ENCODE measurements around the gene ACSM2B.
"Not testable (repeated sequence)": the region's sequence is repeated elsewhere in the genome, so short reads cannot be mapped to it uniquely, and the experiment has no call there.

ACSM2B gene

DNA sequence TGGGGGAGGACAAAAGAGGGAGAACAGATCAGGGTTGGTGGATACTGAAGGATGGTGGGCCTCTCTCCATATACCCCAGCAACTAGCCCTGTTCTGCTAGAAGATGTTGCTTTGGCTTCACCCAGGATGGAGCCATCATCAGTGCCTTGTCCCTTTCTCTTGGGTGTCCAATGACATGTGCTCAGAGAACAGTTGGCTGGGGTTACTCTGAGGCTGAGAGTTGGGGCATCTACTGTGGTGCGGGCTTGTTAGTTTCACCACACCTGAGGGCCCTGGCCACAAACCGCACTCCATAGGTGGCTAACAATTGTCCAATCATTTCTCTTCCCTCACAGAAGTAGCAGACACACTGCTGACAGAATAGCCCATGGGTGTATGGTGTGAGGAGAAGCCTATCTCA is 18.9 kb upstream of the ACSM2B start:
- FAIRE-seq, result not testable (repeated sequence)

DNA sequence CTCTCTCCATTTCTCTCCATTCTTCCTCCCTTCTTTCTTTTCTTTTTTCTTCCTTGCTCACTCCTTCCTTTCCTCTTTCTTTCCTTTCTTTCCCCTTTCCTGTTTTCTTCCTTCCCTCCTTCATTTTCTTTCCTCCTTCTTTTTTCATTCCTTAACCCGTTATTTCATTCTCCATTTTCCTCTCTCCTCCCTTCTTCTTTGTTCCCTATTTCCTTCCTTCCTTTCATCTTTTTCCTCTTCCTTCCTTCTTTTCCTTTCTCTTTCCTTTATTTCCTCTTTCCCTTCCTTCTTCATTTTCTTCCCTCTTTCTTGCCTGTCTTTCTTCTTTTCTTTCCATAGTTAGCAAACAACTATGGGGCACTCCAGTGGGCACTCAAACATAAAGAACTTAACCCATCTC is 16.6 kb upstream of the ACSM2B start:
- FAIRE-seq, result not testable (repeated sequence)

DNA sequence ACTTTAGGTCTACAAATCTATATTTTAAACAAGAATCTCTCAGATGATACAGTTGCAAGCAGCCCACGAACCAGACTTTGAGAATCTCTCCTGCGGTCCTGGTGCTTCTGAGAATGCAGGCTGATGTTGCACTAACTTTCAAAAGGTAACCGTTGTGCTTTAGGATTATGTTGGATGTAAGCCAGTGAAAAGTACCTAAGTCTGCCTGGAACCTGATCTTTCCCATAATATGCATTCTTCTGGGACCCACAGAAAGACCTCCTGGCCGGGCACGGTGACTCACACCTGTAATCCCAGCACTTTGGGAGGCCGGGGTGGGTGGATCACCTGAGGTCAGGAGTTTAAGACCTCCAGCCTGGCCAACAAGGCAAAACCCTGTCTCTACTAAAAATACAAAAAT is 13.3 kb upstream of the ACSM2B start:
- not testable (repeated sequence) for FAIRE-seq

DNA sequence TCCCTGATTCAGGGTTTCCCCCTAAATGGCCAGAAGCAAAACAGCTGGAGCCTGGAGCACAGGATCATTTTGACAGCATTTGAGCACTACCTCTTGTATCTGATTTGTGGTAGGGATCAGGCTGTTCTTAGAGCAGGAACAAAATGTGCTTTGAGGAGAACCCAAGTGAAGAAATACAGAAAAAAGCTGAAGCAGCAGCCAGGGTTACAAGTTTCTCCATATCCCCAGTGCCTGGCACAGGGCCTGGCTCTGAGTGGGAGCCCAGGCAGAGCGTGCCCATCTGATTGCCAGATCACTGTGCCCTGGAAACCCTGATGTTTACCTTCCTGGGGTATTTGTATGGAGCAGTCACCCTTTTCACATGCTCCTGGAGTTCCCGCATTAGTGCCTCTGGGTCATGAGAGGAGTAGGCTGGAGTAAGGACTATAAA is 11.5 kb upstream of the ACSM2B start:
- not testable (repeated sequence) for FAIRE-seq

DNA sequence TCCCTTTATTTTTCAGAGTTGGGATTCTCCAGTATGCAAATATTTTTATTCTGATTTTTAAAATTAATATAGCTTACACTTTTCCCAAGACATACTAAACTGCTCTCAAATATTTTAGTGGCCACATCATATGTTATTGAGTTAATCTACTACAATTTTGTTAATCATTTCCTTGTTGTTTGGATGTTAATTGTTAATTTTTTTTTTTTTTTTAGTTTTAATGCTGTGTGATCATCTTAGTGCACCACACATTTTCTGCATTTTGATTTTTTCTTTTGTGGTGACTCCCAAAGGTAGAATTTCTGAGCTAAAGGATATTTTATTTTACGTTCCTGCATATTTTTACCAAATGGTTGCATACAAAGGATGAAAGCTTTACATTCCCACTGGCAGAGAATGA is 10.5 kb upstream of the ACSM2B start:
- not testable (repeated sequence) for FAIRE-seq

DNA sequence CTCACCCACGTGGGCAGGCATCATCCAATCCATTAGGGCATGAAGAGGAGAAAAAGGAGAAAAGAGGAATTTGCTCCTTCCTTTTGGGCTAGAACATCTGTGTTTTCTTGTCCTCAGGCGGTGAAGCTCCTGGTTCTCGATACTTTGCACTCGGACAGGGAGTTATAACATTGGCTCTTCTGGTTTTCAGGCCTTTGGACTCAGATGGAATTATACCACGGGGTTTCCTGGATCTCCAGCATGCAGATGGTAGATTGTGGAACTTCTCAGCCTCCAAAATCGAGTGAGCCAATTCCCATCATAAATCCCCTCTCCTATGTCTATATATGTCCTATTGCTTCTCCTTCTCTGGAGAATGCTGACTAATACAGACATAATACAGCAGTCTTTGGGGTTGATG is 9.9 kb upstream of the ACSM2B start:
- FAIRE-seq, result not testable (repeated sequence)

DNA sequence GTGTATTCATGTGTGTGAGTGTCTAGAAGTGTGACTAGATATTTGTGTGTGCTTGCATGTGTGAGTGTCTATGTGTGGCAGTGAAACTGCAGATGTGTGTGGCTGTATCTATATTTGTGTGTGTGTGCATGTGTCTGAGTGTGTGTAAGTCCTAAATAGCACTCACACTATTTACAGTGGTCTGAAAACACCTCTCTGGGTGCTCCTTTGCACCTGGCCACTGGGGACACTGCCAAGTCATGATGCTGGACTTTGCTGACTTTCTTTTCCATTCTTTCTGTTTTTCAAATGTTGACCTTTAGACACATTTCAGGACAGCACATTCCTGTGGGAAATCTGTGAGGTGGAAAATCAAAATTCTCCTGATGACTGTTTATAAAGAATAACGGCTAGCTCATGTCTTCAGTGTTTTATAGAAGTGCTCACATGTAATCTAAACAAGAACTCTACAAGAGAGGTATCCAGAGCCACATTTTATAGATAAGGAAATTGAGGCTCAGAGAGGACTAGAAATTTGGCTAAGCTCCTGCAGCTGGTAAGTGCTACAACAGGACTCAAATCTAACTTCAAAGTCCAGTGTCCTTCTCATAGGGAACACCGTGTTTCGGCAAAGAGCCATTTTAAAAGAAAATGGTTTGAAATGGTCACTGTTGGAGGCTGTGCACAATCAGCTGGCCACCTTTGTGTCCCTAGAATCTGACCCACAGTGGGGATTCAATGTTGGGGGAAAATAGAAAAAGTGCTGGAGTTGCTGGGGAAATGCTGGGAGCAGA is 4.5 kb upstream of the ACSM2B start:
- FAIRE-seq, result not testable (repeated sequence)

DNA sequence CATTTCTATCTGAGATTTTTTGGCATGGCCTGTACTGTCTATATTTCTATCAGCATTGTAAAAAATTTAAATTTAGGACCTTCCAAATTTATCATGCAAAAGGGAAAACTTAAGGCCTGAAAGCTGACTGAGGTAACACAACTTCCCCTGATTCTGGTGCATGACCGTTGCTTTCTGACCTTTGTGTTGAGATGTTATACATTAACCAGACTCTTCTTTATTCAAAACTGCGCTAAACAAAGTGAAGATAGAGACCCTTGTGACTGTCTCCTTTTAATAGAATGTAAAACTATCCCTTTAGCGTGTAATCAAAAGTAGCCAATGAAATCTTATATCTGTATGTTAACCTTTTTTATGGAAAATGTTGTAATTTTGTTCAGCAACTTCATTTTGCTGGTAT is 1.9 kb upstream of the ACSM2B start:
- FAIRE-seq, result not testable (repeated sequence)

DNA sequence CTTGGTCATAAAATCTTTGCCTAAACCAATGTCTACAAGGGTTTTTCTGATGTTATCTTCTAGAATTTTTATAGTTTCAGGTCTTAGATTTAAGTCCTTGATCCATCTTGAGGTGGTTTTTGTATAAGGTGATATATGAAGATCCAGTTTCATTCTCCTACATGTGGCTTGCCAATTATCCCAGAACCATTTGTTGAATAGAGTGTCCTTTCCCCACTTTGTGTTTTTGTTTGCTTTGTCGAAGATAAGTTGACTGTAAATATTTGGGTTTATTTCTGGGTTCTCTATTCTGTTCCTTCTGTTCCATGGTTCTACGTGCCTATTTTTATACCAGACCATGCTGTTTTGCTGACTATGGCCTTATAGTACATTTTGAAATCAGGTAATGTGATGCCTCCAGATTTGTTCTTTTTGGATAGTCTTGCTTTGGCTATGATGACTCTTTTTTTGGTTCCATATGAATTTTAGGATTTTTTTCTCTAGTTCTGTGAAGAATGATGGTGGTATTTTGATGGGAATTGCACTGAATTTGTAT is 7.0 kb downstream of the ACSM2B start:
- not testable (repeated sequence) for FAIRE-seq

DNA sequence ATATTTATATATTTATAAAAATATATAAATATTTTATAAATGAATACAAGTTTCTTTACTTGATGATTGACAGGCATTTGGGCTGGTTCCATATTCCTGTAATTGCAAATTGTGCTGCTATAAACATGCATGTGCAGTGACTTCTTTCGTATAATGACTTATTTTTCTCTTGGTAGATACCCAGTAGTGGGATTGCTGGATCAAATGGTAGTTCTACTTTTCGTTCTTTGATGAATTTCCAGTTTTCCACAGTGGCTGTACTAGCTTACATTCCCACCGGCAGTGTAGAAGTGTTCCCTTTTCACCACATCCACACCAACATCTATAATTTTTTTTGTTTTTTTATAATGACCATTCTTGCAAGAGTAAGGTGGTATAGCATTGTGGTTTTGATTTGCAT is 7.8 kb downstream of the ACSM2B start:
- FAIRE-seq, result no peak

DNA sequence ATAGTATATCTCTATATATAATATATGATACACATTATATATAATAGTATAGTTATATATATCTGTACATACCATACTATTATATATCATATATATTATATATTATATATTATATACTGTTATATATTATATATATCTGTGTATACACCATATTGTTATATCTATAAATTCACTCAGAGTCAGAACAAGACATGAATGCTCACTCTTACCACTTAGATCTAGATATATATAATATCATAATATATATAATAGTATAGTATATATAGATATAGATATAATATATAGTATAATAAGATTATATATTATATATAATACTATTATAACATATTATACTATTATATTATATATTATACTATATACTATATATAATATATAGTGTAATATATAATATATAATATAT is 9.3 kb downstream of the ACSM2B start:
- no peak for FAIRE-seq

DNA sequence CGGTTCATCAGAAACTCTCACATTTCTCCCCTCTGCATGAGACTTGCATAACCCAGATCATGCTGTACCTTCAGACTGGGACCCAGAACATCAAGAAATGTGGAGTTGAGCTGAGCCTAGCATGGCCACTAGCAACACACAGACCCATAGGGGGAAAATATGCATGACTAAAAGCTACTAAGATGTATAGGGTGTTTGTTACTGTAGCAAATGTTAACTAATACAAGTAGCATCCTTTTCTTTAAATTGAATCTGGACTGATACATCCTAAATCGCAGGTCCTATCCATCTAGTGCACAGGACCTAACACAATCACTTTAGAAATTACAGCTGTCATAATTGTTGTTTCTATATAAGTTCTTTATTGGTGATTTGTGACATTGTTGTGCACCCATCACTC is 10.8 kb downstream of the ACSM2B start:
- FAIRE-seq, result not testable (repeated sequence)

DNA sequence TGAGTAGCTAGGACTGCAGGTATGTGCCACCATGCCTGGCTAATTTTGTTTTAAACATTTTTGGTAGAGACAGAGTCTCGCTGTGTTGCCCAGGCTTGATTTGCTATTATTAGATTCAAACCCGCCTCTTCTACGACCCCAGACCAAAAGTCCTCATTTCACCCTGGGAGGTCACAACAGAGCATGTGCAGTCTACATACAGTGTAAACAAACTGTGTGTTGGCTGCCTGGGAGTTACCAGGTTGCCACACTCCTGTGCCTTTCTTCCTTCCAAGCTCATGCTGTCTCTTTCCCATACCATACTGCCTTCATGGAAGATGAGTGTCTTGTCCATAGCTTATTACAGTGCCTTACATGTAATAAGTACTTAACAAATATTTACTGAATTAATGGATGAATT is 11.9 kb downstream of the ACSM2B start:
- not testable (repeated sequence) for FAIRE-seq

DNA sequence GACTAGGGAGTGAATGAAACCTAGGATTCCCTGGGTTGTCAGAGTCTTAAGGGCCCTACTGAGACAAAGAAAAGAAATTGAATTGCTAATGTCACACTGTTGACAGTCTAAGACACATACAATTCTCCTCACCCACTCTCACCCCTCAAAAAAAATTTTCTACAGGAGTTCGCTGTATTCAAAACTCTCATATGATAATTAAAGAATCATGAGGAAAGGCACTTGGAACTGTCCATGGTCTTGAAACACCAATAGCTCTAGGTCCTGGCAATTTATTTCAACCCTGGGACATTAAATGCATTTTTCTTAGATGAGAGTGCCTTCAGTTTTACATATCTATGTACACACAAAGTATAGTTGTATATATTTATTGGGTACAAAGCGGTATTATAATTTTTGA is 20.5 kb downstream of the ACSM2B start:
- peak; percentile 17 for FAIRE-seq

DNA sequence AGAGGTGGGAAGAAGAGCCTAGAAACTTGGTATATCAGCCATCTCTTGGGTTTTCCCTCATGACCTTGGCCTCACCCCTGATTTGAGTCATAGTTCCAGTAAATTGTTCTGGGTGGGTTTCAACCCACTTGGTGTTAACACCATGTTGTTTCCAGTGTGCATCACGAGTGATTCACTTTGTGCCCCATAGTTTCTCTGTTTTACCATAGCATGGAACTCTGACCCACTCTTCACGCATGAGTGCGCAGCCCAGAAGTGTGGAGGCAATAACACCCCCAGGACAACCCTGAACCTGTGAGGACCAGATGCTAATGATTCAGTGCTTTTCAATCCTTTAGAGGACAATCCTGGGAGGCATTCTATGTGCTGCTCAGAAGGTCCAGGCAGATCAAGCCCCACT is 21.5 kb downstream of the ACSM2B start:
- FAIRE-seq, result not testable (repeated sequence)

DNA sequence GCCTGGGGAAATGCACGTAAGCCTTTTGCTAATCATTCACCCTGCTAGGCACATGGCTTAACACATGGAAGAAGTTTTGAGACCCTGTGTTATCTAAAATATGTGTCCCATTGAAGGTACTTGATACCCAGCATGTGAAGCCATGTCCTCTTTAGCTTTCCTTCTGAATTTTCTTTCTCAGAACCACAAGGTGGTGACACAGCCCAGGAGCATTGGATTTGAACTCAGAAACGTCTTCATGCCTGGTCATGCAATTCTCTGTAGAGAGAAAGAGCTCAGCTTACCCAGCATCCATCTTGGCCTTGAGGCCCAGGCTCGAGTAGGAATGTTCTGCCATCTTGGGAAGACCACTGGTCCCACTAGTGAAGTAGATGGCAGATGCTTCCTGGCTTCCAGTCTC is 22.7 kb downstream of the ACSM2B start:
- not testable (repeated sequence) for FAIRE-seq

DNA sequence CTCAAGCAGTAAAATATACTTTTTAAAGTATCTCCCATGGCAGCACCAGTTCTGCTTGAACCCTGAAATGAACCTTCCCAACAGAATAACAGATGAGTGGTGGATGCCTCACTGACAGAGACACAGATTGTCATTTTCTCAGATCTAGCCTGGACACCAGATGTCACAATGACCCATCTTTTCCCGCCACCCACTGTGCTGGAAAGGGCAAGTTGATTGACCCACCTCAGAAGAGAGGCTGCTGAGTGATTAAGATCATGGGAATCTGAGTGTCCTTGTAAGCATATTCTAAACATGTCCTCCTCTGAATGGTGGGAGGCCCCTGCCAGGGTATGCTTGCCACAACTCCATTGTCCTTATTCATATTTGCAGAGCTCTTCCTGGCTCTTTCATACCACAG is 29.2 kb downstream of the ACSM2B start:
- FAIRE-seq, result not testable (repeated sequence)

DNA sequence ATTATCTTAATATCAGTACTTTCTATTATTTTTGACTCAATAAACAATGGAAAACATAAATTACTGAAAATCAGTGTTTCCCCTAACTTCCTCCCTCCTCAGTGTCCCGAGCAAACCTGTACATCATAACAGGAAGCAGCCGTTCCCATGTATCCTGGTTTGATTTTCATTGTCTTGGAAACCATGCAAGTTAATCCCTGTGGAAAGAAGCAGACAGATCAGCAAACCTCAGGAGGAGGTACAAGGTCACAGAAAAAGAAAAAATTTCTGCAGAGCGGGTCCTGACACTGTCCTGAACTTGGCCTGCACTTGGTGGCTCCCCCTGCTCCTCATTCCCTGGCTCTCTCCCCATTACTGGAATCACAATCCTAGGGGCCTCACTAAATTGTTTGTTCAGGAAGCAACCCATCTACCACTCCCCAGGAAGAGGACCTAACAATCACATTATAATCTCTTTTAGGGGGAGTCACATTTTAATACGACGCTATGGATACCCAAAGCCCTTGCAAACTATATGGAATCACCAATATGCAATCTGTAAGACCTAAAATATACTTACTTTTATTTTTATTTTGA is 29.8 kb downstream of the ACSM2B start:
- FAIRE-seq, result not testable (repeated sequence)

DNA sequence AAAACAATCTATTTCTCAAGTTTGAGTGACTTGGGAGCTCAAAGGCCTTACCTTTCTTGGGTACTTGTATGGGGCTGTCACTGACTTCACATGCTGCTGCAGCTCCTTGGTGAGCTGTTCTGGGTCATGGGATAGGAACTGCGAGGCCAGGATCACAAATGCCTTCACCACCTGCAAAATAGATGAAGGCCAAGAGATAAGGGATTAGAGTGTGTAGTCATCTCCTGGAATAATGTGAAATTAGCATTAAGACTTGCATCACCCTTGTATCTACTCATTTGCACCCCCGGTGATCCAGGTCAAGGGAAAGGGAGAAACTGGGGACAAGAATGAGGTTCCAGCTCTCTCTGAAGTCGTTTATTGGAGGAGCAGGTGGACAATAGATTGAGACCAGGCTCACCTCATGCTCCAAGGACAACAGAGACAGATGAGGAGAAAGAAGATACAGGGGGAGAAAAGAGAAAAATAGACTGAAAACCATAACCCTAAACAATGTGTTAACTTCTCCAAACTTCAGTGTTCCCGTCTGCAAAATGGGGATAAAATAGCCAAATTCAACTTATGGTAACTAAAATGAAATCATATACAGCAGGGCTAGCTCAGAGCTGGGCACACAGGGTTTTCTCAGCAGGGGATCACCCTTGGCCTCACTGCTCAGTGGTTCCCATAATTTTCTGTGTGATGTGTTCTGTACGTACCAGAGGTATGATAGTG is 35.4 kb downstream of the ACSM2B start:
- FAIRE-seq, result not testable (repeated sequence)

DNA sequence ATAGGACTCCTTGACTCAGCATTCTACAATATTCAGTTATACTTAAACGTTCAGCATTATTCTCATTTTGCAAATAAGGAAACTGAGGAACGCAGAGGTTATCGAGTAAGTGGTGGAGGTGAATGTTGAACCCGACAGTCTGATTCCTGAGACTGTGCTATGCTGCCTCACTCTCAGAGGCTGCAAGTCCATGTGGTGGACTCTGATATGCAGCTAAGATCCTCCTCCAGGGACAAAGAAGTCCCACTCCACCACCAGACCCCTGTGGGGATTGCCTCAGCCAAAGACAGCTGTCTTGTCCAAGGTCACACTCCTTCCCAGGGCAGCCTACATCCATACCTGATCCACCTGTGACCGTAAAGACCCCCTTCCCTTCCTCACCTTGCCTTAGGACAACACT is 37.5 kb downstream of the ACSM2B start:
- no peak for FAIRE-seq

DNA sequence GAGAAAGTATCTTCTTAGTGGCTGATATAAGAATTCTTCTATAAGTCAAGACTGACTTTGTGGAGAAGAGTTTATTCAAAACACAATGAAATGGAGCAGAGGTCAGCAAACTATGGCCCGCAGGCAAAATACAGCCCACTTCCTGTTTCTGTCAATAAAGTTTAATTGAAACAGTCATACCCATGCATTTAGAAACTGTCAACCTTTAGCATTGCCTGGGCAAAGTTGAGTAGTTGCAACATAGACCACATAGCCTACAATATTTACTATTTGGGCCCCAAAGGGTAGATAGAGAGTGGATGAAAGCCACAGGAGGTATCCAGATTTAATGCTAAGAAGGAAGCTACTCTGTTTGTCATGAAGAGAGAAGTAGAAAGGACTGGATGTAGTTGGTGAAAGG is 38.0 kb downstream of the ACSM2B start:
- FAIRE-seq, result no peak

DNA sequence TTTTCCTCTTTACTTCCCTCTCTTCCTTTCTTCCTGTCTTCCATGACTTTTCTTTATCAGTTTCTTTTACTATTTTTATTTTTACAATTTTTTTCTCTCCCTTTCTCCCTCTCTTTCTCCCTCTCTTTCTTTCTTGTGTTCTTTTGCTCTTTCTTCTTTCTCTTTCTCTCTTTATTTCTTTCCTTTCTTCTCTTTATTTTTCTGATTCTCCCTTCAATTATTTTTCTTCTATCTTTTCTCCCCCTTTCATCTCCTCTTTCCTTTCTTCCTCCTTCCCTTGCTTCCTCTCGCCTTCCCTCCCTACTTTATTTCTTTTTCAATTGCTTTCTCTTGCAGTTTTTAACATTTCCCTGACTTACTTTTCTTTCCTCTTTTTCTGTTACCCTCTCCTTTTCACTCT is 39.5 kb downstream of the ACSM2B start:
- not testable (repeated sequence) for FAIRE-seq

DNA sequence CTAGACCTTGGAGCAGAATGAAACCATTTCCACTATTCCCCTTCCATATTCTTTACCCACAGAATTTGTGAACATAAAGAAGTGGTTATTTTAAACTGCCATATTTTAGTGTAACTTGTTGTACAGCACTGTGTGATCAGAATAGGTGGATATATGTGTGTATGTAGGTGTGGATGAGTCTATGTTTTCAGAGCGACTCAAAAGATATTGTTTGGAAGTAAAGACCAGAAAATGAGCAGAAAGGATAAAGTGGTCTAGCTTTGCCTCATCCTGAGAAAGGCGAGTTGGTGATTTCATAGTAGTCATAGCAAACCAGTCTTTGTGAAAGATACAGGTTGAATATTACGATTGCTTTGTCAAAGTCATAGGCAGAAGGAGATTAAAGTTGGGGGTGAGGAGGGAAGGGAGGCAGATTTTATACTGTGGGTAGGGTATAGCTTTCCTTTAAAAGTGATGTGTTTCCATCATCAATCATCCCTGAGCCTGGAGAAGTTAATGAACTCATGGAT is 43.8 kb downstream of the ACSM2B start:
- FAIRE-seq, result not testable (repeated sequence)
